Peyer's patch (tissue), 4 donors: ENCODE results near the gene TRIM13. TPM values are rescaled to one million over a fixed set of nuclear protein-coding genes. Genes with fewer than 3 reads are reported as not detected.

Source experiments
- DNase-seq, 3 donors: peaks; one replicate each; pipeline ENCODE4 v3.0.0-alpha.2; 2017 to 2019
- H3K27ac ChIP-seq, 4 donors: fragments of 200-600 bp; sonication (generic); one replicate each; pipeline ENCODE4 v1.5.1; 2016 to 2019
- H3K27me3 ChIP-seq, 2 donors: fragments of 200-600 bp; sonication (generic); one replicate each; pipeline ENCODE4 v1.5.1; 2019
- H3K36me3 ChIP-seq, 3 donors: fragments of 200-600 bp; sonication (generic); one replicate each; pipeline ENCODE4 v1.5.1; 2016 to 2019
- H3K4me1 ChIP-seq, 4 donors: fragments of 200-600 bp; sonication (generic); one replicate each; pipeline ENCODE4 v1.5.1; 2016 to 2019
- H3K4me3 ChIP-seq, 4 donors: fragments of 200-600 bp; sonication (generic); 1 replicate in 3 of 4; 2 replicates in 1 of 4; pipeline ENCODE4 v1.5.1; 2016 to 2019; ENCODE audit warnings: mild to moderate bottlenecking in 1 of 4
- H3K9me3 ChIP-seq, 4 donors: fragments of 200-600 bp; sonication (generic); one replicate each; pipeline ENCODE4 v1.5.1; 2016 to 2019; ENCODE audit warnings: mild to moderate bottlenecking in 1 of 4
- CTCF ChIP-seq, 6 experiments: fragments of 450-650 bp in 4 of 6; fragments of 200-600 bp in 2 of 6; sonication (generic) in 1 of 6; IDR thresholded peaks; one replicate each; pipeline ENCODE4 v1.5.1; 2017 to 2019; ENCODE audit warnings: antibody characterized with exemption in 6 of 6, mild to moderate bottlenecking in 3 of 6, moderate library complexity in 1 of 6
- POLR2A ChIP-seq, 2 donors: fragments of 450-650 bp; IDR thresholded peaks; one replicate each; pipeline ENCODE4 v1.5.1; 2017; ENCODE audit warnings: antibody characterized with exemption in 2 of 2, mild to moderate bottlenecking in 2 of 2, moderate library complexity in 2 of 2
- total RNA-seq, 4 donors: library from RNA; depleted of rRNA; stranded (reverse); fragments of >200 nt; gene quantifications; one replicate each; pipeline ENCODE4 v1.1.0, GENCODE V29; 2016

TRIM13 gene
- total RNA-seq, 4 donors from 2014 or later, result 11.4 to 16.8 (median 15.1) TPM

DNA sequence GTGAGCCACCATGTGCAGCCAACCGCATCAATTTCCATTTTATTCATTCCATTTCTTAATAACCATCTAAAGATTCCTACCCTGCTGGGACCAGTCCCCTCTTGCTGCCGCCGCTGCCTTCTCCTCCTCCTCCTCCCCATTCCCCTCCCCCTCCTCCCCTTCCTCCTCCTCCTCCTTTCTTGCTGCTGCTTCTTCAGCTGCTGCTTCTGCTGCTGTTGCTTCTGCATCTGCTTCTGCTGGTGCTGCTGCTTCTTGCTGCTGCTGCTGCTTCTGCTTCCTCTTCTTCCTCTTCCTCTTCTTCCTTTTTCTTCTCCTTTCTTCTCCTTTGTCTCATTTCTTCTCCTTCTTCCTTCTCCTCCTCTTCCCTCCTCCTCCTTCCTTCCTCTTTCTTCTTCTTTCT, 40.7 kb upstream of the TRIM13 start:
- DNase-seq, result no peak
- H3K9me3 ChIP-seq, result no peaks in the 10 kb centered on the region
- H3K27me3 ChIP-seq, result no peaks in the 10 kb centered on the region
- no peak for TF ChIP-seq CTCF (IDR thresholded peaks at IDR 0.05)
- TF ChIP-seq POLR2A (IDR thresholded peaks at IDR 0.05), result no peak
- no peak overlapping the region for H3K4me3 ChIP-seq
- H3K27ac ChIP-seq, result no peak overlapping the region
- H3K4me1 ChIP-seq, result peaks cover 0 to 16% (median 0%) of the 10 kb centered on the region in 4 donors
- H3K36me3 ChIP-seq, result no peaks in the 10 kb centered on the region

DNA sequence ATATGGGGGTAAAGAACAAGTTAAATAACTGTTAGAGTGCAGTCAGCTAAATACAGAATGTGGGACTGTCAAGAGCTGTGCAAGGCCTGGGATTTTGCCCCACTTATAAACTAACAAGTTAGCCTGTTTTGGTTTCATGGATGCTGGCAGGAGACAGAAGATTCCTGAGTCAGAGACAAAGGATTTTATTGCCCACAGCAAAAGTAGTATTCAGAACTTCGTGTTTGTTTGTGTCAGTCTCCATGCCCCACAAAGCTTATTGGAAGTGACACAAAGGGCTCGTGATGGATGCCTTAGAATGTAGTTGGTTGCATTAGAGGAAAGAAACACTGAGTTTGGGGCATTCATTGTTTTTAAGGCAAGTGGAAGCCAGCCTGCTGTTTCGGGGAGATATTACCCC, 38.5 kb upstream of the TRIM13 start:
- Histone ChIP-seq H3K4me1 (peaks cover 0 to 16% (median 0%) of the 10 kb centered on the region in 4 donors), H3K9me3 (no peaks in the 10 kb centered on the region), H3K4me3 (no peak overlapping the region), H3K27me3 (no peaks in the 10 kb centered on the region), H3K36me3 (no peaks in the 10 kb centered on the region), H3K27ac (no peak overlapping the region)
- no peak for DNase-seq
- TF ChIP-seq CTCF (IDR thresholded peaks at IDR 0.05) (no peak), POLR2A (IDR thresholded peaks at IDR 0.05) (no peak)

GRCh38 chr13:49967456-49967855, 29.4 kb upstream of the TRIM13 start:
- Histone ChIP-seq H3K4me3 (no peak overlapping the region), H3K4me1 (no peaks in the 10 kb centered on the region), H3K9me3 (no peaks in the 10 kb centered on the region), H3K36me3 (no peaks in the 10 kb centered on the region), H3K27me3 (no peaks in the 10 kb centered on the region), H3K27ac (no peak overlapping the region)
- TF ChIP-seq CTCF (IDR thresholded peaks at IDR 0.05) (no peak), POLR2A (IDR thresholded peaks at IDR 0.05) (no peak)
- no peak for DNase-seq

- no peaks in the 10 kb centered on the region for H3K36me3 ChIP-seq
- no peaks in the 10 kb centered on the region for H3K4me1 ChIP-seq
- DNase-seq, result no peak
- H3K27ac ChIP-seq, result no peak overlapping the region
- TF ChIP-seq POLR2A (IDR thresholded peaks at IDR 0.05) (no peak), CTCF (IDR thresholded peaks at IDR 0.05) (no peak)
- no peaks in the 10 kb centered on the region for H3K27me3 ChIP-seq
- H3K9me3 ChIP-seq, result no peaks in the 10 kb centered on the region
- no peak overlapping the region for H3K4me3 ChIP-seq
Observed at GRCh38 chr13:49972709-49973108, 24.1 kb upstream of the TRIM13 start.

DNA sequence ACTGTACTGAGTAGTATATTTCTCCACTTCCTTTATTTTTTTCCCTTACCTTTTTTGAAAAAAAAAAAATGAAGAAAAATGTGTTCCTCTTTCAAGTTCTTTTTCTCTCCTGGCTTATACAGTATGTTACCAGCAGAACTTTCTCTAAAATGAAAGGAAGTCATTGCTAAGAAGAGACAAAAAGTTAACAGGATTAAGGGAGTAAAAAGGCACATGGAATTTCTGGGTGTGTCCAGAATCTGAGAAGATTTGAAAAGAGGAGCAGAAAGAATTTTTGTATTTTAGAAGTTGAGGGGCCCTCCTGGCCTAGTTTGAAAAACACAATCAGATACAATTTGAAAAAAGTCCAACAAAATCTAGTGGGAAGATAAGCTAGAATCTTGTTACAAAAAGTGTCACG, 21.0 kb upstream of the TRIM13 start:
- no peaks in the 10 kb centered on the region for H3K9me3 ChIP-seq
- no peaks in the 10 kb centered on the region for H3K27me3 ChIP-seq
- no peaks in the 10 kb centered on the region for H3K36me3 ChIP-seq
- no peak overlapping the region for H3K27ac ChIP-seq
- TF ChIP-seq CTCF (IDR thresholded peaks at IDR 0.05) (no peak), POLR2A (IDR thresholded peaks at IDR 0.05) (no peak)
- H3K4me1 ChIP-seq, result no peaks in the 10 kb centered on the region
- H3K4me3 ChIP-seq, result no peak overlapping the region
- no peak for DNase-seq
